HepG2 (cell line): ENCODE data around the gene L1CAM. TPM values are rescaled to one million over a fixed set of nuclear protein-coding genes. Genes with fewer than 3 reads are reported as not detected.

Experiments used
- AHDC1 ChIP-seq: sonication (generic); formaldehyde crosslinking; IDR thresholded peaks from 2 replicates; pipeline ENCODE4 v1.5.1; 2020; ENCODE audit warnings: mild to moderate bottlenecking, missing genetic modification reagents, borderline replicate concordance
- ARID4A ChIP-seq: sonication (generic); formaldehyde crosslinking; IDR thresholded peaks from 2 replicates; pipeline ENCODE4 v1.5.0; 2020; ENCODE audit warnings: mild to moderate bottlenecking, missing genetic modification reagents, borderline replicate concordance
- CBX2 ChIP-seq, 2 experiments: fragments of 200-600 bp in 1 of 2; sonication (generic); formaldehyde crosslinking in 1 of 2; IDR thresholded peaks; 2 replicates each; pipeline versions ENCODE4 v1.7.0 to v1.8.1; 2018 to 2022; ENCODE audit warnings: low read depth in 2 of 2, low read length in 1 of 2, mild to moderate bottlenecking in 1 of 2, missing genetic modification reagents in 1 of 2
- FOXO1 ChIP-seq: sonication (generic); formaldehyde crosslinking; IDR thresholded peaks from 2 replicates; pipeline ENCODE4 v1.4.0; 2020; ENCODE audit warnings: missing genetic modification reagents
- HIC2 ChIP-seq: sonication (generic); formaldehyde crosslinking; IDR thresholded peaks from 2 replicates; pipeline ENCODE4 v1.9.0; 2022; ENCODE audit warnings: low read depth, missing genetic modification reagents
- HIVEP1 ChIP-seq: sonication (generic); formaldehyde crosslinking; IDR thresholded peaks from 2 replicates; pipeline ENCODE4 v1.4.0; 2020; ENCODE audit warnings: mild to moderate bottlenecking, missing genetic modification reagents
- MBNL3 ChIP-seq: fragments of 250-450 bp; sonication (Bioruptor Pico); conservative IDR thresholded peaks from 2 replicates; pipeline ENCODE4 v1.8.0; 2022; ENCODE audit warnings: mild to moderate bottlenecking, inconsistent platforms
- NCOA1 ChIP-seq: sonication (generic); formaldehyde crosslinking; IDR thresholded peaks from 2 replicates; pipeline ENCODE4 v1.9.0; 2021; ENCODE audit warnings: missing genetic modification reagents
- NKX3-1 ChIP-seq: sonication (generic); formaldehyde crosslinking; IDR thresholded peaks from 2 replicates; pipeline ENCODE4 v1.5.0; 2020; ENCODE audit warnings: missing genetic modification reagents
- SKI ChIP-seq: fragments of 450-650 bp; IDR thresholded peaks from one replicate; pipeline ENCODE4 v1.6.1; 2018; ENCODE audit warnings: mild to moderate bottlenecking; ENCODE audit not compliant: partially characterized antibody
- ZFP41 ChIP-seq: sonication (generic); formaldehyde crosslinking; IDR thresholded peaks from 2 replicates; pipeline ENCODE4 v1.4.0; 2020; ENCODE audit warnings: mild to moderate bottlenecking, missing genetic modification reagents, borderline replicate concordance
- ZNF275 ChIP-seq: sonication (generic); formaldehyde crosslinking; IDR thresholded peaks from 2 replicates; pipeline ENCODE4 v1.8.0; 2022; ENCODE audit warnings: missing genetic modification reagents, mild to moderate bottlenecking, inconsistent platforms, borderline replicate concordance
- ZNF350 ChIP-seq: sonication (generic); formaldehyde crosslinking; IDR thresholded peaks from 2 replicates; pipeline ENCODE4 v1.4.0; 2020; ENCODE audit warnings: mild to moderate bottlenecking, low read depth, missing genetic modification reagents, borderline replicate concordance
- ZNF678 ChIP-seq: sonication (generic); formaldehyde crosslinking; IDR thresholded peaks from 2 replicates; pipeline ENCODE4 v1.4.0; 2020; ENCODE audit warnings: mild to moderate bottlenecking, missing genetic modification reagents
- ZNF740 ChIP-seq: sonication (generic); formaldehyde crosslinking; IDR thresholded peaks from 2 replicates; pipeline ENCODE4 v1.4.0; 2020; ENCODE audit warnings: missing genetic modification reagents
- polyA plus RNA-seq, 8 experiments: library from polyadenylated mRNA; depleted of rRNA in 3 of 8; stranded (reverse) in 7 of 8; unstranded in 1 of 8; fragments of >200 nt; fragmentation: Illumina TruSeq in 4 of 8; extraction: Trizol in 4 of 8; gene quantifications; 2 replicates each; pipeline versions ENCODE4 v1.2.1 to v1.2.3, GENCODE V29; 2011 to 2016; ENCODE audit warnings: low read depth in 4 of 8, missing spikeins in 1 of 8, mixed read lengths in 1 of 8; ENCODE audit not compliant: insufficient read depth in 1 of 8
- total RNA-seq, 5 experiments: library from RNA; depleted of rRNA; stranded (reverse); fragments of >200 nt; fragmentation: Illumina TruSeq; extraction: Trizol; gene quantifications; 2 replicates each; pipeline ENCODE4 v1.2.3, GENCODE V29; 2016; ENCODE audit warnings: low read depth in 1 of 5

L1CAM gene
- total and polyA plus RNA-seq, 2 of the 13 experiments (the other 11 are each of a cell fraction or from before 2014, with no cell fraction given) = 1.4 to 2.0 TPM

- TF ChIP-seq AHDC1 (CRISPR knock-in tag) = no peak
- no peak for TF ChIP-seq ARID4A (CRISPR knock-in tag)
- TF ChIP-seq NCOA1 = no peak
- TF ChIP-seq ZNF350 (CRISPR knock-in tag) = no peak
- no peak for TF ChIP-seq ZNF740 (CRISPR knock-in tag)
- TF ChIP-seq NKX3-1 (CRISPR knock-in tag) = no peak
- TF ChIP-seq HIC2 = no peak
- no peak for TF ChIP-seq ZNF275
- no peak for TF ChIP-seq ZFP41 (CRISPR knock-in tag)
- TF ChIP-seq CBX2 (IDR thresholded peaks at IDR 0.05; ENCODE audit: low read depth, low read length) = no peak
- TF ChIP-seq CBX2 (CRISPR knock-in tag; IDR thresholded peaks at IDR 0.05; ENCODE audit: low read depth) = no peak
- no peak for TF ChIP-seq ZNF678 (CRISPR knock-in tag)
- no peak for TF ChIP-seq SKI
- no peak for TF ChIP-seq HIVEP1 (CRISPR knock-in tag)
- no peak for TF ChIP-seq FOXO1 (CRISPR knock-in tag)
- no peak for TF ChIP-seq MBNL3 (CRISPR knock-in tag)
These were observed 48.3 kb upstream of the L1CAM start (continued) for GRCh38 chrX:153934148-153934761.
